Measurements from ENCODE around the gene HUNK.

Gene HUNK

DNA sequence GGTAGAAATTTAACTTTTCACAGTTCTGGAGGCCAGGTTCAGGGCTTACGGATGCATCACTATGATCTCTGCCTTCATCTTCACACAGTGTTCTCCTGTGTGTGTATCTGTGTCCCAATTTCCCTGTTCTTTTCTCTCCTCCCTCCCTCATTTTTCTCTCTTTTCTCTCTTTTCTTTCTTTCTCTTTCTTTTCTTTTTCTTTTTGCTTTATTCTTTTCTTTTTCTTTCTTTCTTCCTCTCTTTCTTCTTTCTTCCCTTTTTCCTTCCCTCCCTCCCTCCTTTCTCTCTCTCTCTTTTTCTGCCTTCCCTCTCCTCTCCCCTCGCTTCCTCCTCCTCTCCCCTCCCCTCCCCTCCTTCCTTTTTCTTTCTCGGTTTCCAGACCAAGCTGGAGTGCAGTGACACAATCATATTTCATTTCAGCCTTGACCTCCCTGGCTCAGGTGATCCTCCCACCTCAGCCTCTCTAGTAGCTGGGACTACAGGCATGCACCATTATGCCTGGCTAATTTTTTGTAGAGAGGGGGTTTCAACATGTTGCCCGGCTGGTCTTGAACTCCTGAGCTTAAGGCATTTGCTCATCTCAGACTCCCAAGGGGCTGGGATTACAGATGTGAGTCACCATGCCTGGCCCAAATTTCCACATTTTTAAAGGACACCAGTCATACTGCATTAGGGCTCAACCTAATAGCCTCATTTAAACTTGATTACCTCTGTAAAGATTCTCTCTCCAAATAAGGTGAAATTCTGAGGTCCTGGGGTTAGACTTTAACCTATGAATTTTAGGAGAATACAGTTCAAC is 115.9 kb downstream of the HUNK start:
- H3K79me2 ChIP-seq (ENCODE audit: control insufficient read depth, low read length): no peaks in the 10 kb centered on the region
- TF ChIP-seq CTCF (IDR thresholded peaks at IDR 0.05; ENCODE audit: low read depth, low read length, poor library complexity, severe bottlenecking) (no peak), EZH2phosphoT487 (IDR thresholded peaks at IDR 0.05; ENCODE audit: borderline replicate concordance, low read length) (no peak)
- no peak overlapping the region for H3K4me2 ChIP-seq (ENCODE audit: low read length)
- H3K36me3 ChIP-seq (ENCODE audit: control insufficient read depth, low read length): peaks cover 5% of the 10 kb centered on the region
- no peaks in the 10 kb centered on the region for H3F3A ChIP-seq (ENCODE audit: control insufficient read depth, insufficient read depth)
- H4K20me1 ChIP-seq (ENCODE audit: control insufficient read depth, insufficient read depth, low read depth, low read length): no peaks in the 10 kb centered on the region
- H3K27me3 ChIP-seq (ENCODE audit: control insufficient read depth, low read length): no peaks in the 10 kb centered on the region
- H3K9me3 ChIP-seq (ENCODE audit: control insufficient read depth, insufficient read depth, low read length): no peaks in the 10 kb centered on the region
- H3K4me3 ChIP-seq (ENCODE audit: low read length): no peak overlapping the region
- H3K27ac ChIP-seq (ENCODE audit: low read depth, low read length): no peak overlapping the region
- no peaks in the 10 kb centered on the region for H3K4me1 ChIP-seq (ENCODE audit: control insufficient read depth, low read length)
- no peaks in the 10 kb centered on the region for H3K9me2 ChIP-seq (replicated peaks; ENCODE audit: control insufficient read depth, low read length)

DNA sequence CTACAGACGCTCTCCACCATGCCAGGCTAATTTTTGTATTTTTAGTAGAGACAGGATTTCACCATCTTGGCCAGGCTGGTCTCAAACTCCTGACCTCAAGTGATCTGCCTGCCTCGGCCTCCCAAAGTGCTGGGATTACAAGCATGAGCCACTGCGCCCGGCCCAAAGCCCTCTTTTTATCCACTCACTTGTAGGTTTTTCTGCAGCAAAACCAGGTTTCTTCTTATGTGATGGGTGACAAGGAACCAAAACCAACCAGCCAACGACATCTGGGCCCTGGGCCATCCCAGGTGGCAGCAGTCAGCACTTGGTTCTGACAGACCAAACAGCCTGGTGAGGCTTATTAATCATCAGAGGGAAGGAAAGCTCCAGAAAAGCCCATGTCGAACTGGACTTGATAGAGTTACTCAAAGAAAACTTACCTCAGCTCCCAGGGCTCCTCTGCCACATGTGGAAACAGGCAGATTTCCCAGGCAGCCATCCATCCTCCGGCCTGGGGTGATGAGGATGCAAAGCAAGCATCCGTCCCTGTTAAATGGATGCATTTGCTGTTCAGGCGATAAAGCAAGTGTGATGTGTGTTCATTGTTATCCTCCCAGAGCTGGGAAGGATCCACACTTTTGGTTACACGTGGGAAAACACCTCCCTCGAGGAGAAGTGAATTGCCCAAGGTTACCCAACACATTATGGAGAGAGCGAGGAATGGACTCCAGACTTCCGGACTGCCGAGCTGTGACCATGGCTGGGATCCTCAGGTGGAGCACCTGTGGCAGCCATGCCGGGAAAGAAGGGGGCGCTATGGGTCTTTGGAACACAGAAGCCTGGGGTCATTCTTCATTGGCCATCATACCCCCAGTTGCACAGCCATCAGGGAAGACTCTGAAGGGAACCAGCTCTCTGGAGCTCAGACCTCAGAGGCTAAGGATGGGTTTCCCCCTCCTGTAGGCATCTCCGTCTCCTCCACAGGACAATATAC is 118.8 kb downstream of the HUNK start:
- no peaks in the 10 kb centered on the region for H3K27me3 ChIP-seq (ENCODE audit: control insufficient read depth, low read length)
- H3K4me2 ChIP-seq (ENCODE audit: low read length): no peak overlapping the region
- H3K9me2 ChIP-seq (replicated peaks; ENCODE audit: control insufficient read depth, low read length): no peaks in the 10 kb centered on the region
- H3K4me1 ChIP-seq (ENCODE audit: control insufficient read depth, low read length): no peaks in the 10 kb centered on the region
- no peaks in the 10 kb centered on the region for H3K9me3 ChIP-seq (ENCODE audit: control insufficient read depth, insufficient read depth, low read length)
- no peak overlapping the region for H3K27ac ChIP-seq (ENCODE audit: low read depth, low read length)
- TF ChIP-seq CTCF (IDR thresholded peaks at IDR 0.05; ENCODE audit: low read depth, low read length, poor library complexity, severe bottlenecking) (no peak), EZH2phosphoT487 (IDR thresholded peaks at IDR 0.05; ENCODE audit: borderline replicate concordance, low read length) (no peak)
- no peaks in the 10 kb centered on the region for H3F3A ChIP-seq (ENCODE audit: control insufficient read depth, insufficient read depth)
- no peaks in the 10 kb centered on the region for H4K20me1 ChIP-seq (ENCODE audit: control insufficient read depth, insufficient read depth, low read depth, low read length)
- no peak overlapping the region for H3K4me3 ChIP-seq (ENCODE audit: low read length)
- H3K36me3 ChIP-seq (ENCODE audit: control insufficient read depth, low read length): no peaks in the 10 kb centered on the region
- H3K79me2 ChIP-seq (ENCODE audit: control insufficient read depth, low read length): no peaks in the 10 kb centered on the region

DNA sequence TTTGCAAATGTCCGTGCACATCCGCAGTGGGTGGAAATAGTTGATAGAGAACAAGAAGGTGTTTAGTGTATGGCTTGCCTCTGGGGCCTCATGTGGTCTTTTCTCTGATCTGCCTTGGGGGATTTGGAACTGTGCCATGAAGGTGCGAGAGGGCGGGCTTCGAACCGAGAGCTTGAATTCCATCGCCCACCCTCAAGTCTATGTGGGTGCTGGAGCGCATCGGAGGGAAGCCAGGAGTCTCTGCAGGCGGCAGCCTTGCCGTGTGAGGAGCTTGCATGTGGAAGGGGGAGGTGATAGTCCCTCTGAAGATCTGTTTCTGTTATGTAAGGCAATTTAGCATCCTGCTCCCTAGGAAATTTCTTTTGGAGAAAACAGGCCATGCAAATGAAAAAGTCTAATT is 119.6 kb downstream of the HUNK start:
- H3K9me2 ChIP-seq (replicated peaks; ENCODE audit: control insufficient read depth, low read length): no peaks in the 10 kb centered on the region
- no peaks in the 10 kb centered on the region for H3K36me3 ChIP-seq (ENCODE audit: control insufficient read depth, low read length)
- no peaks in the 10 kb centered on the region for H4K20me1 ChIP-seq (ENCODE audit: control insufficient read depth, insufficient read depth, low read depth, low read length)
- H3K9me3 ChIP-seq (ENCODE audit: control insufficient read depth, insufficient read depth, low read length): no peaks in the 10 kb centered on the region
- H3K4me2 ChIP-seq (ENCODE audit: low read length): no peak overlapping the region
- no peaks in the 10 kb centered on the region for H3K4me1 ChIP-seq (ENCODE audit: control insufficient read depth, low read length)
- TF ChIP-seq EZH2phosphoT487 (IDR thresholded peaks at IDR 0.05; ENCODE audit: borderline replicate concordance, low read length): no peak
- TF ChIP-seq CTCF (IDR thresholded peaks at IDR 0.05; ENCODE audit: low read depth, low read length, poor library complexity, severe bottlenecking): no peak
- no peak overlapping the region for H3K27ac ChIP-seq (ENCODE audit: low read depth, low read length)
- no peaks in the 10 kb centered on the region for H3F3A ChIP-seq (ENCODE audit: control insufficient read depth, insufficient read depth)
- no peak overlapping the region for H3K4me3 ChIP-seq (ENCODE audit: low read length)
- no peaks in the 10 kb centered on the region for H3K79me2 ChIP-seq (ENCODE audit: control insufficient read depth, low read length)
- H3K27me3 ChIP-seq (ENCODE audit: control insufficient read depth, low read length): no peaks in the 10 kb centered on the region

Measured in DOHH2 (cell line).